ENCODE data around the gene BCAS3.

DNA sequence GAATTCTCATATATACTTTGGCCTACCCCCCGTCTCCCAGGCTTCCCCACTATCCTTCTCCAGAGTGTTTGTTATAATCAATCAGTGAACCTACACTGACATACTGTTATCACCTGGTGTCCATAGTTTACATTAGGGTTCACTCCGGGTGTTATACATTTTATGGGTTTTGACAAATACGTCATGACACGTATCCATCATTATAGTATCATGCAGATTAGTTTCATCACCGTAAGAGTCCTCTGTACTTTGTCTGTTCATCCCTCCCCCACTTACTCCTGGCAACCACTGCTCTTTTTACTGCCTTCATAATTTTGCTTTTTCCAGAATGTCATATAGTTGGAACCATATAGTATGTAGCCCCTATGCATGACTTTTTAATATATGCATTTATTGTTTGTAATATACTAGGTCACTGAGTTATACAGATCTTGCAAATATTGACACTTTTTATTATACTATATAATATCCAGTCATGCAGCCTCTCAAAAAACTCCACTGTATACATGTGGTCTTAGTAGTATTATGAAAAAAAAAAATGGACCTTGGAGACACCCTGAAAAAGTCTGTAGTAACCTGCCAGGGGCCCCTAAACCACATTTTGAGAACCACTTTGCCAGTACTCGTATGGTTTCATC is 49.3 kb upstream of the BCAS3 start:
- no peak for TF ChIP-seq POLR2A (IDR thresholded peaks at IDR 0.05)
- TF ChIP-seq, protein P1, sequence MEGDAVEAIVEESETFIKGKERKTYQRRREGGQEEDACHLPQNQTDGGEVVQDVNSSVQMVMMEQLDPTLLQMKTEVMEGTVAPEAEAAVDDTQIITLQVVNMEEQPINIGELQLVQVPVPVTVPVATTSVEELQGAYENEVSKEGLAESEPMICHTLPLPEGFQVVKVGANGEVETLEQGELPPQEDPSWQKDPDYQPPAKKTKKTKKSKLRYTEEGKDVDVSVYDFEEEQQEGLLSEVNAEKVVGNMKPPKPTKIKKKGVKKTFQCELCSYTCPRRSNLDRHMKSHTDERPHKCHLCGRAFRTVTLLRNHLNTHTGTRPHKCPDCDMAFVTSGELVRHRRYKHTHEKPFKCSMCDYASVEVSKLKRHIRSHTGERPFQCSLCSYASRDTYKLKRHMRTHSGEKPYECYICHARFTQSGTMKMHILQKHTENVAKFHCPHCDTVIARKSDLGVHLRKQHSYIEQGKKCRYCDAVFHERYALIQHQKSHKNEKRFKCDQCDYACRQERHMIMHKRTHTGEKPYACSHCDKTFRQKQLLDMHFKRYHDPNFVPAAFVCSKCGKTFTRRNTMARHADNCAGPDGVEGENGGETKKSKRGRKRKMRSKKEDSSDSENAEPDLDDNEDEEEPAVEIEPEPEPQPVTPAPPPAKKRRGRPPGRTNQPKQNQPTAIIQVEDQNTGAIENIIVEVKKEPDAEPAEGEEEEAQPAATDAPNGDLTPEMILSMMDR (IDR thresholded peaks at IDR 0.05 in 4 of 5, conservative IDR thresholded peaks at IDR 0.05 in 1 of 5), result no peak
